ENCODE data around the gene SDF4. TPM values are rescaled to one million over a fixed set of nuclear protein-coding genes. Genes with fewer than 3 reads are reported as not detected.

SDF4 gene, protein sequence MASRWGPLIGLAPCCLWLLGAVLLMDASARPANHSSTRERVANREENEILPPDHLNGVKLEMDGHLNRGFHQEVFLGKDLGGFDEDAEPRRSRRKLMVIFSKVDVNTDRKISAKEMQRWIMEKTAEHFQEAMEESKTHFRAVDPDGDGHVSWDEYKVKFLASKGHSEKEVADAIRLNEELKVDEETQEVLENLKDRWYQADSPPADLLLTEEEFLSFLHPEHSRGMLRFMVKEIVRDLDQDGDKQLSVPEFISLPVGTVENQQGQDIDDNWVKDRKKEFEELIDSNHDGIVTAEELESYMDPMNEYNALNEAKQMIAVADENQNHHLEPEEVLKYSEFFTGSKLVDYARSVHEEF
- 100 to 1,000 TPM; 108 to 128 TPM for total RNA-seq

DNA sequence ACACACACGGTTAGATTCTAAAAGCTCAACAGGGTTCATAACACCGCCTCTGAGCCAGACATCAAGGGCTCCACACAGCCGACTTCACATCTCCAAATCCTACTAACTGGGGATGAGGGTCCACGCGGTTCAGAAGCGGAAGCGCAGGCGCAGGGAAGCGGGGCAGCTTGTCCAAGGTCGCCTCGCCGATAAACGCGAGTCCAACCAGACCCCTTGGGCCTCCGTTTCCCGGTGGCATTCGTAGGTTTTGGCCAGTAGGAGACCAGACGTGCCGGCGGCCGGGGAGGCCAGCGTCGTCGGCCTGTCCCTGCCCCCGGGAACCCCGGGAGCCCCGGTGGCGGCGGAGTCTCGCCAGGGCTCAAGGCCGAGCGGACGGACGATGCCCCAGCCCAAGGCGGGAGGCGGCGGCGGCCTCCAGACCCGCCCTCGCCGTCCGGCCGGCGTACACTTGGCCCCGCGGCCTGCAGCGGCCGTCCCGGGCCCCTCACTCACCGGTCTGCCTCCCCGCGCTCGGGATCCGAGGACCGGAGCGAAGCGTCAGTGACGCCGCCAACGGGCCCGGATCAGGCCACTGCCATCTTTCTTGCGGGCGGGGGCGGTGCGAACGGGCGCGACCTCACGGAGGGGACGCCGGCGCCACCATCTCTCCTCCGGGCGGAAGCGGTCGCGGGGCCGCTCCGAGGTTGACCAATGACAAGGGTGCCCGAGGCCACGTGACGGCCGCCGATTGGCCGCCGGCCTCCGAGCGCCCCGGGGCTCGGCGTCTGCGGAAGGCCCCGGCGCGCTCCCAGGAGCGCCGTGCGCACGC, at the start of gene SDF4:
Gene SDF4, minus strand, starts transcription at position 602 of the 808 bp plus-strand sequence. CDS start 3,229 bp downstream, outside the sequence.
- Mint-ChIP-seq H3K4me1 (peaks cover 35% of the 10 kb centered on the region), H3K9me3 (ENCODE audit: low read depth) (no peaks in the 10 kb centered on the region), H3K36me3 (ENCODE audit: low read depth) (peaks cover 37% of the 10 kb centered on the region), H3K27me3 (no peaks in the 10 kb centered on the region), H3K27ac (peak within 1 kb of the TSS; percentile 91), H3K4me3 (peak within 1 kb of the TSS; percentile 94)
- DNase-seq (peak; percentile 98), ATAC-seq (peak; percentile 98)
- ChIA-PET CTCF (interaction anchor here (1.0 to 2.8 kb wide), 3 partner anchors 19 to 109 kb away, joined by 3 to 18 read pairs (median 5); no protein-coding TSS in a partner anchor), POLR2A (interaction anchor here (0.7 kb wide), 1 partner anchor 392 kb away, joined by 3 read pairs; no protein-coding TSS in a partner anchor)
- intact Hi-C loops (cut with DNase I, micrococcal nuclease): loop anchor here (1.0 to 2.0 kb wide), 17 partner anchors 17 to 384 kb away; partner anchors contain the start of genes C1orf159 (in 2 of the 2), ATAD3A (in 1 of the 2), AURKAIP1 (in 1 of the 2) and CCNL2 (in 1 of the 2)

GRCh38 chr1:1280782-1281481, 49.1 kb upstream of the SDF4 start:
- Mint-ChIP-seq H3K4me1 (no peaks in the 10 kb centered on the region), H3K27me3 (no peaks in the 10 kb centered on the region), H3K4me3 (no peak overlapping the region), H3K9me3 (ENCODE audit: low read depth) (no peaks in the 10 kb centered on the region), H3K36me3 (ENCODE audit: low read depth) (no peaks in the 10 kb centered on the region), H3K27ac (no peak overlapping the region)
- ChIA-PET POLR2A (no interaction called here), CTCF (no interaction called here)
- DNase-seq (no peak), ATAC-seq (no peak)
- intact Hi-C loops (cut with DNase I, micrococcal nuclease): no loop called here

- no peak for DNase-seq
- peaks cover 4% of the 10 kb centered on the region for H3K4me1 Mint-ChIP-seq
- intact Hi-C loops (cut with DNase I, micrococcal nuclease): loop anchor here in 1 of 2 experiments (10.0 kb wide), 2 partner anchors 236 to 336 kb away; partner anchors contain the start of genes ATAD3A and MIB2
- ATAC-seq: no peak
- ChIA-PET CTCF (no interaction called here), POLR2A (no interaction called here)
- H3K27ac Mint-ChIP-seq: no peak overlapping the region
- H3K4me3 Mint-ChIP-seq: no peak overlapping the region
- H3K27me3 Mint-ChIP-seq: no peaks in the 10 kb centered on the region
- no peaks in the 10 kb centered on the region for H3K36me3 Mint-ChIP-seq (ENCODE audit: low read depth)
- no peaks in the 10 kb centered on the region for H3K9me3 Mint-ChIP-seq (ENCODE audit: low read depth)
These were observed 47.2 kb upstream of the SDF4 start for GRCh38 chr1:1279028-1279427.

GRCh38 chr1:1278620-1279019, 46.8 kb upstream of the SDF4 start:
- CTCF ChIA-PET: no interaction called here
- Mint-ChIP-seq H3K27ac (no peak overlapping the region), H3K9me3 (ENCODE audit: low read depth) (no peaks in the 10 kb centered on the region), H3K4me3 (no peak overlapping the region), H3K4me1 (peaks cover 4% of the 10 kb centered on the region), H3K36me3 (ENCODE audit: low read depth) (no peaks in the 10 kb centered on the region), H3K27me3 (no peaks in the 10 kb centered on the region)
- ATAC-seq: no peak
- intact Hi-C loops (cut with DNase I, micrococcal nuclease): loop anchor here in 1 of 2 experiments (10.0 kb wide), 2 partner anchors 236 to 336 kb away; partner anchors contain the start of genes ATAD3A and MIB2
- no peak for DNase-seq
- POLR2A ChIA-PET: no interaction called here

DNA sequence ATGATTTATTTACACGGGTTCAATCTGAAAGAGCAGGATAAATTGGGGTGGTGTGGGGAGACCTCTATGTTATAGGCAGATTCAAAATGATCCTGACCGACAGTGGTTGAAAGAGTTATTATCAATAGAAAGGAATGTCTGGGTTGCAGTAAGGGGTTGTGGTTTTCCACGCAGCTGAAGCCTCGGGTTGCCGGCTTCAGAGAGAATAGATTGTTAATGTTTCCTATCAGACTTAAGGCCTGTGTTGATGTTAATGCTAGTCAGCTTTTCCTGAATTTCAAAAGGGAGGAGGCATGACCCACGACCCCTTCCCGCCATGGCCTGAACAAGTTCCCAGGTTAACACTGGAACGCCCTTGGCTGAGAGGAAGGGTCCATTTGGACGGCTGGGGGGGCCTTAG, 44.0 kb upstream of the SDF4 start:
- Mint-ChIP-seq H3K27ac (no peak overlapping the region), H3K36me3 (ENCODE audit: low read depth) (peaks cover 18% of the 10 kb centered on the region), H3K4me3 (no peak overlapping the region), H3K27me3 (no peaks in the 10 kb centered on the region), H3K9me3 (ENCODE audit: low read depth) (no peaks in the 10 kb centered on the region), H3K4me1 (peaks cover 24% of the 10 kb centered on the region)
- intact Hi-C loops (cut with DNase I, micrococcal nuclease): loop anchor here in 1 of 2 experiments (10.0 kb wide), 2 partner anchors 239 to 339 kb away; partner anchors contain the start of genes ATAD3A and MIB2
- DNase-seq (no peak), ATAC-seq (no peak)
- ChIA-PET POLR2A (no interaction called here), CTCF (interaction anchor here (0.6 kb wide), 1 partner anchor 30 kb away, joined by 4 read pairs; no protein-coding TSS in a partner anchor)

DNA sequence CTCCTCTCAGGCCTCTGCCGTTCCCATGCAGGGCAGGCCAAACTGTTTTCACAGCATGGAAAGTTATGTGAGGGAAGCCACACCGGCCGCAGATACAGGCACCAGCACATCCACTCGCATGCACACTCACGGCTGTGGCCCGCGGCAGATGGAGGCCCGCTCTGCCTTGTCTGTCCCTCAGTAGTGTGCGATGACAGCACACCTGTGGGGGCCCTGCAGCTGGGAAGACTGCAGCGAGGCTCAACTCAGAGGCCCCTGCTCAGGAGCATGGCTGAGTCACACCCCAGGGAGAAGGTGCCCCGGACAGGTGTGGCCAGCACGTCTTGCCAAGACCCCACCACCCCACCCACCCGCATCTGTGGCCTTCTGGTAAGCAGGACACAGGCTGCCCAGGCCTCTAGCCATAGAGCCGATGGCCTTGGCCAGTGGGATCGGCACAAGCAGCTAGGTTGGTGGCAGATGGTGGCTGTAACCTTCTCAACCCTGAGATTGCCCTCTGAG, 43.2 kb upstream of the SDF4 start:
- DNase-seq: no peak
- Mint-ChIP-seq H3K36me3 (ENCODE audit: low read depth) (peaks cover 26% of the 10 kb centered on the region), H3K27me3 (no peaks in the 10 kb centered on the region), H3K9me3 (ENCODE audit: low read depth) (no peaks in the 10 kb centered on the region), H3K4me3 (peak overlapping the region; percentile 69), H3K27ac (no peak overlapping the region), H3K4me1 (peaks cover 32% of the 10 kb centered on the region)
- CTCF ChIA-PET: no interaction called here
- POLR2A ChIA-PET: no interaction called here
- intact Hi-C loops (cut with DNase I, micrococcal nuclease): loop anchor here (5.0 to 10.0 kb wide), 4 partner anchors 32 to 340 kb away; partner anchors contain the start of genes ACAP3 (in 1 of the 2), ATAD3A (in 1 of the 2), MIB2 (in 1 of the 2) and PUSL1 (in 1 of the 2)
- no peak for ATAC-seq

DNA sequence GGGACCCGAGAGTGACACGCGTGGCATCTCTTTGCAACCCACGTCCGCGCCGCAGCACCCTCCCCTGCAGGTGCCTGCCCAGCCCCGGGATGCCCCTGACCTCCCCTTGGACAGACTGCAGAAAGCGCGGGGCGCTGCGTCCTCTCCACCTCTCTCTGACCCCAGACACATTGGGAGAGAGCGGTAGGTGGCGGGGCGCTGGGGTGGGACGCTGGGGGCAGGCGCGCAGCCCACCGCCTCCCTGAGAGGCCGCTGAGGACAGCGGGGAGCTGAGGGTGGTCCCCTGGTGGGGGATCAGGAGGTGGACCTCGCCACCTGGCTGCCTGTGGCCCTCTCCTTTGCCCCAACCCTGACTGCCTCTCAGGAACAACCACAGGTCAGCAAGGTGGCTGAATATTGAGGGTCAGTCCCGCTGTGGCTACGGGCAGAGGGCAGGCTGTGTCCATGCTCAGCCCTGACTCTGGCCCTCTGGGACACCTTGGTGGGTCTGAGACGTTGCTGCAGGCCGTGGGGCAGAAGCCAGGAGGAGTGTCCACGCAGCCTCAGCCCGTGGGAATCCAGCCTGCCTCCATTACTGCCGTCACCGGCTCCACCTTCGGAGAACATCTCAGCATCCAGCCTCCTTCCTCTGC, 42.6 kb upstream of the SDF4 start:
- ATAC-seq: no peak
- POLR2A ChIA-PET: no interaction called here

DNA sequence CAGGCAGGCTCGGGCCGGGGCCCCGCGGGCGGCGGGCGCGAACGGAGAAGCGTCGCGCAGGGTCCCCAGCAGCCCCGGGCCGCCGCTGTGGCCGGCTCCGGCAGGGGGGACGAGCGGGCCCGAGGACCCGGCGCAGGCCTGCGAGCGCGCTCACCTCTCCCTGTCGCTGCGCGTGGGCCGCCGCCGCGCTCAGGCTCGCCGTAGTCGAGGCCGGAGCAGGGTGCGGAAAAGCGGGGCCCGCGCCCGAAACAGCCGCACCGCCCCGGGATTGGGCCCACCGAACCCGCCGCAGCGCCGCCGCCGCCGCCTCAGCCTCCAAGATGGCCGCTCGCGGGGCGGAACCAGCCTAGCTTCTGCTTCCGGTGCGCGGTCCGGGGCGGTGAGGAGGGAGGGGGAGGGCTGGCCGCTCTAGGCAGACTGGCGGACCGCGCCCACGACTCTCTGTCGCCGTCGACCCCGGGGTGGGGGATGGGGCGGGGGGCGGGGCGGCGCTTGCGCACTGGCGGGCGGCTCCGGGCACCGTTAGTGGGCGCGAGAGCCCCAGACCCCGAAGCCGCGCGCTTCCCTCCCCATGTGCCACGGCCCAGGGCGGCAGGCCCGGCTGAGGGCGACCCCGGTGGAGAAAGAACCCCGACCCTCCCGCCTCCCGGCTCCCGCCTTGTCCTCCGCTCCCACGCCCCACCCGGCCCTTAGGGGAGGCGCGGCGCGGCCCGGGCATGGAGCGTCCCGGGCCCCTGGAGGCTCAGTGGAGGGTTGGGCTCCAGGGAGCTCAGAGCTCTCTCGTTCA, 41.9 kb upstream of the SDF4 start, which contains the start of gene UBE2J2:
Gene UBE2J2, minus strand, starts transcription at position 343 of the 787 bp plus-strand sequence. CDS start 5,862 bp downstream, outside the sequence.
- DNase-seq (peak; percentile 97), ATAC-seq (peak; percentile 94)
- intact Hi-C loops (cut with DNase I, micrococcal nuclease): loop anchor here (1.0 to 10.0 kb wide), 15 partner anchors 34 to 341 kb away; partner anchors contain the start of genes PUSL1 (in 2 of the 2), ACAP3 (in 1 of the 2), ATAD3A (in 1 of the 2) and ATAD3B (in 1 of the 2)
- ChIA-PET CTCF (interaction anchor here (1.0 to 1.4 kb wide), 2 partner anchors 9 to 26 kb away, joined by 3 read pairs; no protein-coding TSS in a partner anchor), POLR2A (interaction anchor here (1.0 kb wide), 1 partner anchor 159 kb away, joined by 3 read pairs; no protein-coding TSS in a partner anchor)
- Mint-ChIP-seq H3K27me3 (no peaks in the 10 kb centered on the region), H3K36me3 (ENCODE audit: low read depth) (peaks cover 30% of the 10 kb centered on the region), H3K4me1 (peaks cover 36% of the 10 kb centered on the region), H3K9me3 (ENCODE audit: low read depth) (no peaks in the 10 kb centered on the region), H3K4me3 (peak within 1 kb of the TSS; percentile 85), H3K27ac (peak within 1 kb of the TSS; percentile 83)

More for the DNA sequence above, 42.6 kb upstream of the SDF4 start:
- H3K36me3 Mint-ChIP-seq (ENCODE audit: low read depth): peaks cover 30% of the 10 kb centered on the region
- H3K27me3 Mint-ChIP-seq: no peaks in the 10 kb centered on the region
- intact Hi-C loops (cut with DNase I, micrococcal nuclease): loop anchor here (5.0 to 10.0 kb wide), 4 partner anchors 33 to 340 kb away; partner anchors contain the start of genes ACAP3 (in 1 of the 2), ATAD3A (in 1 of the 2), MIB2 (in 1 of the 2) and PUSL1 (in 1 of the 2)
- H3K9me3 Mint-ChIP-seq (ENCODE audit: low read depth): no peaks in the 10 kb centered on the region
- no peak overlapping the region for H3K27ac Mint-ChIP-seq
- H3K4me3 Mint-ChIP-seq: peak overlapping the region; percentile 69
- no peak for DNase-seq
- CTCF ChIA-PET: interaction anchor here (1.0 to 1.4 kb wide), 2 partner anchors 9 to 25 kb away, joined by 3 read pairs; no protein-coding TSS in a partner anchor
- H3K4me1 Mint-ChIP-seq: peaks cover 36% of the 10 kb centered on the region

GRCh38 chr1:1273209-1273511, 41.4 kb upstream of the SDF4 start:
- Mint-ChIP-seq H3K36me3 (ENCODE audit: low read depth) (peaks cover 33% of the 10 kb centered on the region), H3K27ac (peak overlapping the region; percentile 83), H3K27me3 (no peaks in the 10 kb centered on the region), H3K4me1 (peaks cover 36% of the 10 kb centered on the region), H3K9me3 (ENCODE audit: low read depth) (no peaks in the 10 kb centered on the region), H3K4me3 (peak overlapping the region; percentile 85)
- intact Hi-C loops (cut with DNase I, micrococcal nuclease): loop anchor here (1.0 to 10.0 kb wide), 15 partner anchors 34 to 342 kb away; partner anchors contain the start of genes PUSL1 (in 2 of the 2), ACAP3 (in 1 of the 2), ATAD3A (in 1 of the 2) and ATAD3B (in 1 of the 2)
- DNase-seq (no peak), ATAC-seq (no peak)
- ChIA-PET CTCF (interaction anchor here (1.0 to 1.4 kb wide), 2 partner anchors 10 to 27 kb away, joined by 3 read pairs; no protein-coding TSS in a partner anchor), POLR2A (interaction anchor here (1.0 kb wide), 1 partner anchor 159 kb away, joined by 3 read pairs; no protein-coding TSS in a partner anchor)
